K562 (cell line): ENCODE measurements around the gene PDIA3. TPM values are rescaled to one million over a fixed set of nuclear protein-coding genes. Genes with fewer than 3 reads are reported as not detected.

Experiments used
- BRCA1 ChIP-seq, 2 experiments: fragments of 450-650 bp in 1 of 2; sonication (generic) in 1 of 2; formaldehyde crosslinking in 1 of 2; IDR thresholded peaks; 2 replicates each; pipeline versions ENCODE4 v1.5.0 to v1.6.1; 2017 to 2020; ENCODE audit warnings: mild to moderate bottlenecking in 1 of 2, missing genetic modification reagents in 1 of 2
- CLOCK ChIP-seq: fragments of 250-450 bp; sonication (Bioruptor Pico); IDR thresholded peaks from 2 replicates; pipeline ENCODE4 v1.4.0; 2020; ENCODE audit warnings: mild to moderate bottlenecking, moderate library complexity, borderline replicate concordance
- JUND ChIP-seq, 2 experiments: IDR thresholded peaks; 2 replicates in 1 of 2; 3 replicates in 1 of 2; pipeline ENCODE4 v1.6.1; 2011; ENCODE audit warnings: borderline replicate concordance in 2 of 2, low read depth in 2 of 2, low read length in 2 of 2, improper control_type of control experiment in 1 of 2, missing biosample characterization in 1 of 2, missing genetic modification characterization in 1 of 2, missing genetic modification reagents in 1 of 2
- MEF2D ChIP-seq: conservative IDR thresholded peaks from 2 replicates; pipeline ENCODE4 v1.6.1; 2016; ENCODE audit warnings: low read depth, missing genetic modification characterization, missing compliant biosample characterization
- NR2F6 ChIP-seq: fragments of 450-650 bp; formaldehyde crosslinking; IDR thresholded peaks from 2 replicates; pipeline ENCODE4 v1.4.0; 2020; ENCODE audit warnings: mild to moderate bottlenecking
- RBBP5 ChIP-seq: fragments of 200-600 bp; sonication (generic); IDR thresholded peaks from 2 replicates; pipeline ENCODE4 v1.6.1; 2012; ENCODE audit warnings: borderline replicate concordance, mild to moderate bottlenecking, low read length, control low read depth, inconsistent platforms; ENCODE audit not compliant: insufficient read depth, poor library complexity, severe bottlenecking
- RREB1 ChIP-seq: fragments of 250-450 bp; sonication (Bioruptor Pico); IDR thresholded peaks from 2 replicates; pipeline ENCODE4 v1.4.0; 2020
- SMARCC2 ChIP-seq: fragments of 450-650 bp; IDR thresholded peaks from 2 replicates; pipeline ENCODE4 v1.6.1; 2017; ENCODE audit warnings: antibody characterized with exemption, moderate library complexity, mild to moderate bottlenecking, low read depth
- TOE1 ChIP-seq, 2 experiments: fragments of 450-650 bp in 1 of 2; sonication (generic) in 1 of 2; formaldehyde crosslinking in 1 of 2; IDR thresholded peaks; 2 replicates each; pipeline versions ENCODE4 v1.7.1 to v1.8.0; 2016 to 2022; ENCODE audit warnings: borderline replicate concordance in 2 of 2, mild to moderate bottlenecking in 2 of 2, antibody characterized with exemption in 1 of 2, inconsistent platforms in 1 of 2, low read depth in 1 of 2, missing genetic modification reagents in 1 of 2, moderate library complexity in 1 of 2
- ZNF175 ChIP-seq: fragments of 200-800 bp; sonication (Bioruptor generic); IDR thresholded peaks from 2 replicates; pipeline ENCODE4 v1.6.1; 2016; ENCODE audit warnings: low read depth, mild to moderate bottlenecking, missing genetic modification characterization, missing compliant biosample characterization
- polyA plus RNA-seq, 8 experiments: library from polyadenylated mRNA; depleted of rRNA in 4 of 8; stranded (reverse) in 5 of 8; unstranded in 3 of 8; fragments of >200 nt; fragmentation: Nextera tagmentation in 2 of 8; fragmentation: Illumina TruSeq in 1 of 8; extraction: Ambion mirVana in 2 of 8; extraction: Trizol in 1 of 8; gene quantifications; 2 replicates each; pipeline versions ENCODE4 v1.2.1 to v1.2.3, GENCODE V29; 2011 to 2014; ENCODE audit warnings: inconsistent platforms in 1 of 8, missing spikeins in 1 of 8
- total RNA-seq, 7 experiments: library from RNA; depleted of rRNA in 6 of 7; stranded (reverse); fragments of >200 nt in 6 of 7; fragmentation: Illumina TruSeq in 2 of 7; extraction: Trizol in 2 of 7; gene quantifications; 2 replicates each; pipeline versions ENCODE4 v1.2.1 to v1.2.3, GENCODE V29; 2011 to 2021; ENCODE audit warnings: low replicate concordance in 1 of 7

The PDIA3 gene
- total and polyA plus RNA-seq, 9 of the 15 experiments (the other 6 are each of a cell fraction or from before 2014, with no cell fraction given), result 13.5 to 386 (median 149) TPM

- no peak for TF ChIP-seq RREB1 (CRISPR knock-in tag)
- TF ChIP-seq CLOCK, result no peak
- no peak for TF ChIP-seq TOE1 (IDR thresholded peaks at IDR 0.05; ENCODE audit: borderline replicate concordance)
- TF ChIP-seq TOE1 (CRISPR knock-in tag; IDR thresholded peaks at IDR 0.05; ENCODE audit: borderline replicate concordance, low read depth), result no peak
- TF ChIP-seq JUND (IDR thresholded peaks at IDR 0.05; ENCODE audit: borderline replicate concordance, low read depth, low read length), result no peak
- TF ChIP-seq JUND (tag; IDR thresholded peaks at IDR 0.05; ENCODE audit: borderline replicate concordance, low read depth, low read length), result no peak
- TF ChIP-seq NR2F6 (CRISPR knock-in tag), result no peak
- TF ChIP-seq ZNF175 (CRISPR knock-in tag), result no peak
- TF ChIP-seq SMARCC2, result no peak
- no peak for TF ChIP-seq RBBP5
- no peak for TF ChIP-seq MEF2D (tag)
- no peak for TF ChIP-seq BRCA1 (IDR thresholded peaks at IDR 0.05)
- no peak for TF ChIP-seq BRCA1 (CRISPR knock-in tag; IDR thresholded peaks at IDR 0.05)
- TF ChIP-seq, all 486 proteins: peak for 0
Observed at GRCh38 chr15:43808960-43809678, 62.9 kb downstream of the PDIA3 start (continued).
